Measurements from ENCODE around the gene PPP2R5A. TPM values are rescaled to one million over a fixed set of nuclear protein-coding genes. Genes with fewer than 3 reads are reported as not detected.

The PPP2R5A gene
- total and polyA plus RNA-seq, 2 of the 13 experiments (the other 11 are each of a cell fraction or from before 2014, with no cell fraction given), result 22.0 to 31.4 TPM

GRCh38 chr1:212257157-212257556, 28.1 kb upstream of the PPP2R5A start (continued):
- no peak for TF ChIP-seq ZNF709 (CRISPR knock-in tag; IDR thresholded peaks at IDR 0.05)
- TF ChIP-seq POLR2AphosphoS2 (IDR thresholded peaks at IDR 0.05; ENCODE audit: low read depth, low read length), result no peak
- TF ChIP-seq NR0B2 (CRISPR knock-in tag; IDR thresholded peaks at IDR 0.05), result no peak
- peak; percentile 31; the same call in 1 of the 2 replicates for TF ChIP-seq ARID5B (CRISPR knock-in tag; IDR thresholded peaks at IDR 0.05)
- 0 out of 2 replicates have a peak, but pooled peaks have one; percentile 14 for TF ChIP-seq NR2F2 (IDR thresholded peaks at IDR 0.05; ENCODE audit: borderline replicate concordance, low read depth)
- no peak for TF ChIP-seq ZFP36 (IDR thresholded peaks at IDR 0.05; ENCODE audit: borderline replicate concordance, low read depth, low read length, partially characterized antibody)
- TF ChIP-seq SALL1 (CRISPR knock-in tag; IDR thresholded peaks at IDR 0.05), result no peak
- no peak for TF ChIP-seq ZBTB10 (CRISPR knock-in tag; IDR thresholded peaks at IDR 0.05; ENCODE audit: borderline replicate concordance)
- 0 out of 2 replicates have a peak, but pooled peaks have one; percentile 15 for TF ChIP-seq HNF4A (CRISPR knock-in tag; IDR thresholded peaks at IDR 0.05)
- TF ChIP-seq NFE2 (CRISPR knock-in tag; IDR thresholded peaks at IDR 0.05), result no peak
- TF ChIP-seq ZBTB7A (CRISPR knock-in tag; IDR thresholded peaks at IDR 0.05), result no peak
- TF ChIP-seq ZNF180 (CRISPR knock-in tag; IDR thresholded peaks at IDR 0.05; ENCODE audit: borderline replicate concordance, low read depth), result no peak
- TF ChIP-seq RBAK (CRISPR knock-in tag; IDR thresholded peaks at IDR 0.05), result no peak

Measured in HepG2 (cell line).